ENCODE data around the gene MRGPRF. TPM values are rescaled to one million over a fixed set of nuclear protein-coding genes. Genes with fewer than 3 reads are reported as not detected.

The MRGPRF gene
- total and polyA plus RNA-seq, 9 donors, result 8.6 to 104 (median 35.2) TPM

- 87 to 92% (median 91%) methylated on average over 1 of the region's 1 CpG for WGBS, 3 donors
- Histone ChIP-seq H3K4me1 (ENCODE audit: insufficient read depth) (peaks cover 10% of the 10 kb centered on the region), H3K27ac (no peak overlapping the region), H3K4me3 (no peak overlapping the region), H3K27me3 (no peaks in the 10 kb centered on the region), H3K9me3 (no peaks in the 10 kb centered on the region), H3K36me3 (no peaks in the 10 kb centered on the region)
- TF ChIP-seq EP300 (IDR thresholded peaks at IDR 0.05) (no peak), CTCF (IDR thresholded peaks at IDR 0.05) (no peak), POLR2A (IDR thresholded peaks at IDR 0.05) (no peak)
- intact Hi-C loops (cut with DNase I), result no loop called here
- no peak for DNase-seq
Observed at GRCh38 chr11:69039501-69039900, 26.5 kb upstream of the MRGPRF start.

GRCh38 chr11:69037544-69037943 lies 24.5 kb upstream of the MRGPRF start:
- intact Hi-C loops (cut with DNase I), result no loop called here
- no peak for DNase-seq
- no peak overlapping the region for H3K4me3 ChIP-seq
- 82 to 90% (median 89%) methylated on average over 8 of the region's 8 CpGs for WGBS, 3 donors
- H3K4me1 ChIP-seq (ENCODE audit: insufficient read depth), result peaks cover 10% of the 10 kb centered on the region
- no peaks in the 10 kb centered on the region for H3K27me3 ChIP-seq
- TF ChIP-seq POLR2A (IDR thresholded peaks at IDR 0.05) (no peak), EP300 (IDR thresholded peaks at IDR 0.05) (no peak), CTCF (IDR thresholded peaks at IDR 0.05) (no peak)
- no peak overlapping the region for H3K27ac ChIP-seq
- no peaks in the 10 kb centered on the region for H3K9me3 ChIP-seq
- no peaks in the 10 kb centered on the region for H3K36me3 ChIP-seq

GRCh38 chr11:69037074-69037473 lies 24.0 kb upstream of the MRGPRF start:
- peaks cover 10% of the 10 kb centered on the region for H3K4me1 ChIP-seq (ENCODE audit: insufficient read depth)
- intact Hi-C loops (cut with DNase I), result no loop called here
- no peaks in the 10 kb centered on the region for H3K9me3 ChIP-seq
- no peak overlapping the region for H3K4me3 ChIP-seq
- no peak for DNase-seq
- no peaks in the 10 kb centered on the region for H3K36me3 ChIP-seq
- TF ChIP-seq EP300 (IDR thresholded peaks at IDR 0.05), result no peak
- no peak for TF ChIP-seq POLR2A (IDR thresholded peaks at IDR 0.05)
- no peak for TF ChIP-seq CTCF (IDR thresholded peaks at IDR 0.05)
- no peak overlapping the region for H3K27ac ChIP-seq
- WGBS, 3 donors, result 85 to 92% (median 87%) methylated on average over 18 of the region's 18 CpGs
- no peaks in the 10 kb centered on the region for H3K27me3 ChIP-seq

GRCh38 chr11:69035946-69036340 lies 22.9 kb upstream of the MRGPRF start:
- intact Hi-C loops (cut with DNase I), result no loop called here
- peaks cover 10% of the 10 kb centered on the region for H3K4me1 ChIP-seq (ENCODE audit: insufficient read depth)
- no peaks in the 10 kb centered on the region for H3K9me3 ChIP-seq
- no peaks in the 10 kb centered on the region for H3K36me3 ChIP-seq
- DNase-seq, result peak; percentile 60 to 76 (median 61)
- no peaks in the 10 kb centered on the region for H3K27me3 ChIP-seq
- H3K4me3 ChIP-seq, result no peak overlapping the region
- H3K27ac ChIP-seq, result peak overlapping the region; percentile 51 to 52
- TF ChIP-seq CTCF (IDR thresholded peaks at IDR 0.05) (no peak), EP300 (IDR thresholded peaks at IDR 0.05) (no peak), POLR2A (IDR thresholded peaks at IDR 0.05) (no peak)
- WGBS, 3 donors, result 49 to 64% (median 55%) methylated on average over 11 of the region's 11 CpGs
